DOHH2 (cell line): ENCODE measurements around the gene RGS9.
"Not testable (repeated sequence)": the region's sequence is repeated elsewhere in the genome, so short reads cannot be mapped to it uniquely, and the experiment has no call there.

Experiments used
- CTCF ChIP-seq: fragments of 200-600 bp; sonication (generic); IDR thresholded peaks from one replicate; pipeline ENCODE4 v1.5.1; 2014; ENCODE audit warnings: antibody characterized with exemption, mild to moderate bottlenecking, low read depth, low read length; ENCODE audit not compliant: poor library complexity, severe bottlenecking
- EZH2phosphoT487 ChIP-seq: fragments of 200-600 bp; sonication (generic); IDR thresholded peaks from 2 replicates; pipeline ENCODE4 v1.6.1; 2017; ENCODE audit warnings: borderline replicate concordance, mild to moderate bottlenecking, antibody characterized with exemption, low read length, moderate library complexity, mixed read lengths

- not testable (repeated sequence) for TF ChIP-seq CTCF, EZH2phosphoT487
Observed at GRCh38 chr17:65092721-65093356, 44.3 kb upstream of the RGS9 start.
